DND-41 (cell line): ENCODE results near the gene EPB41L5.

Experiments used
- ATAC-seq: fragments of 200-7000 bp; cut with Tn5 transposase; 3 replicates; pipeline ENCODE4 v1.9.1; 2021; ENCODE audit warnings: low read depth; ENCODE audit not compliant: insufficient read depth
- DNase-seq: peaks from one replicate; pipeline ENCODE4 v3.0.0-alpha.2; 2020
- H2AFZ ChIP-seq: 2 replicates; pipeline ENCODE4 v1.6.0; 2012; ENCODE audit warnings: low read depth, low read length
- H3K27ac ChIP-seq: 2 replicates; pipeline ENCODE4 v1.5.1; 2012; ENCODE audit warnings: low read length, inconsistent platforms
- H3K27me3 ChIP-seq: fragments of 200-600 bp; sonication (generic); 2 replicates; pipeline ENCODE4 v1.6.0; 2012; ENCODE audit warnings: low read length, mild to moderate bottlenecking, inconsistent platforms; ENCODE audit not compliant: insufficient read depth, poor library complexity
- H3K36me3 ChIP-seq: 2 replicates; pipeline ENCODE4 v1.5.1; 2012; ENCODE audit warnings: low read length, inconsistent platforms; ENCODE audit not compliant: insufficient read depth
- H3K4me1 ChIP-seq: 2 replicates; pipeline ENCODE4 v1.5.1; 2012; ENCODE audit warnings: mild to moderate bottlenecking, low read length; ENCODE audit not compliant: insufficient read depth
- H3K4me2 ChIP-seq: 2 replicates; pipeline ENCODE4 v1.6.0; 2012; ENCODE audit warnings: mild to moderate bottlenecking, moderate library complexity, low read length, inconsistent platforms; ENCODE audit not compliant: insufficient read depth
- H3K4me3 ChIP-seq, 2 experiments: fragments of 200-600 bp in 1 of 2; shearing (Covaris generic) in 1 of 2; 2 replicates each; pipeline ENCODE4 v1.5.1; 2012 to 2016; ENCODE audit warnings: inconsistent platforms in 2 of 2, low read length in 2 of 2, mild to moderate bottlenecking in 2 of 2, low read depth in 1 of 2, moderate library complexity in 1 of 2
- H3K79me2 ChIP-seq: 2 replicates; pipeline ENCODE4 v1.6.0; 2012; ENCODE audit warnings: low read length, inconsistent platforms; ENCODE audit not compliant: insufficient read depth
- H3K9ac ChIP-seq: 2 replicates; pipeline ENCODE4 v1.6.0; 2012; ENCODE audit warnings: low read depth, mild to moderate bottlenecking, inconsistent platforms, low read length, moderate library complexity
- H3K9me3 ChIP-seq: 2 replicates; pipeline ENCODE4 v1.5.1; 2012; ENCODE audit warnings: low read length, moderate library complexity, mild to moderate bottlenecking, inconsistent platforms; ENCODE audit not compliant: insufficient read depth, severe bottlenecking
- H4K20me1 ChIP-seq: 2 replicates; pipeline ENCODE4 v1.6.0; 2012; ENCODE audit warnings: low read length; ENCODE audit not compliant: insufficient read depth
- CTCF ChIP-seq: IDR thresholded peaks from 2 replicates; pipeline ENCODE4 v1.5.1; 2012; ENCODE audit warnings: borderline replicate concordance, low read length, moderate library complexity, mild to moderate bottlenecking; ENCODE audit not compliant: poor library complexity, severe bottlenecking; ENCODE audit errors: extremely low read depth
- EZH2 ChIP-seq: IDR thresholded peaks from 3 replicates; pipeline ENCODE4 v1.6.1; 2012; ENCODE audit warnings: borderline replicate concordance, low read depth, mild to moderate bottlenecking, moderate library complexity, low read length, inconsistent platforms; ENCODE audit not compliant: severe bottlenecking

Gene EPB41L5

GRCh38 chr2:120034621-120035020 is 21.7 kb downstream of the EPB41L5 start:
- Histone ChIP-seq H3K27me3 (no peaks in the 10 kb centered on the region), H3K9me3 (no peaks in the 10 kb centered on the region), H3K4me2 (no peak overlapping the region), H3K27ac (no peak overlapping the region), H4K20me1 (no peaks in the 10 kb centered on the region), H3K4me1 (no peaks in the 10 kb centered on the region), H3K36me3 (no peaks in the 10 kb centered on the region), H3K9ac (no peak overlapping the region), H3K79me2 (peaks cover 18% of the 10 kb centered on the region; the same call in 1 of the 2 replicates), H2AFZ (no peak overlapping the region), H3K4me3 (no peak overlapping the region)
- ATAC-seq: no peak
- TF ChIP-seq CTCF: no peak
- no peak for TF ChIP-seq EZH2
- no peak for DNase-seq

GRCh38 chr2:120036145-120036544 is 23.3 kb downstream of the EPB41L5 start:
- no peak overlapping the region for H3K4me2 ChIP-seq
- no peaks in the 10 kb centered on the region for H4K20me1 ChIP-seq
- H3K9me3 ChIP-seq: no peaks in the 10 kb centered on the region
- ATAC-seq (no peak), DNase-seq (no peak)
- no peak overlapping the region for H2AFZ ChIP-seq
- no peak overlapping the region for H3K4me3 ChIP-seq
- no peak overlapping the region for H3K9ac ChIP-seq
- H3K27me3 ChIP-seq: no peaks in the 10 kb centered on the region
- no peaks in the 10 kb centered on the region for H3K4me1 ChIP-seq
- peaks cover 15% of the 10 kb centered on the region; the same call in 1 of the 2 replicates for H3K79me2 ChIP-seq
- TF ChIP-seq CTCF (no peak), EZH2 (no peak)
- H3K27ac ChIP-seq: no peak overlapping the region
- no peaks in the 10 kb centered on the region for H3K36me3 ChIP-seq

- Histone ChIP-seq H3K4me2 (no peak overlapping the region), H3K4me3 (no peak overlapping the region), H3K27me3 (no peaks in the 10 kb centered on the region), H3K79me2 (peaks cover 9% of the 10 kb centered on the region; the same call in 1 of the 2 replicates), H2AFZ (no peak overlapping the region), H3K9ac (no peak overlapping the region), H3K36me3 (peaks cover 3% of the 10 kb centered on the region), H3K4me1 (no peaks in the 10 kb centered on the region), H3K27ac (no peak overlapping the region), H3K9me3 (no peaks in the 10 kb centered on the region), H4K20me1 (no peaks in the 10 kb centered on the region)
- ATAC-seq: no peak
- no peak for DNase-seq
- TF ChIP-seq EZH2: no peak
- no peak for TF ChIP-seq CTCF
Measured at GRCh38 chr2:120037995-120038541, 25.2 kb downstream of the EPB41L5 start.

- Histone ChIP-seq H3K36me3 (peaks cover 30% of the 10 kb centered on the region), H2AFZ (no peak overlapping the region), H3K27me3 (no peaks in the 10 kb centered on the region), H3K4me3 (no peak overlapping the region), H3K4me1 (no peaks in the 10 kb centered on the region), H3K4me2 (no peak overlapping the region), H3K27ac (no peak overlapping the region), H4K20me1 (no peaks in the 10 kb centered on the region), H3K9ac (no peak overlapping the region), H3K79me2 (peaks cover 5% of the 10 kb centered on the region; the same call in 1 of the 2 replicates), H3K9me3 (no peaks in the 10 kb centered on the region)
- no peak for ATAC-seq
- TF ChIP-seq EZH2 (no peak), CTCF (no peak)
- no peak for DNase-seq
Measured at GRCh38 chr2:120042359-120042758, 29.5 kb downstream of the EPB41L5 start.
